Measurements from ENCODE around the gene C11orf54.
"Not testable (repeated sequence)": the region's sequence is repeated elsewhere in the genome, so short reads cannot be mapped to it uniquely, and the experiment has no call there.

The C11orf54 gene

DNA sequence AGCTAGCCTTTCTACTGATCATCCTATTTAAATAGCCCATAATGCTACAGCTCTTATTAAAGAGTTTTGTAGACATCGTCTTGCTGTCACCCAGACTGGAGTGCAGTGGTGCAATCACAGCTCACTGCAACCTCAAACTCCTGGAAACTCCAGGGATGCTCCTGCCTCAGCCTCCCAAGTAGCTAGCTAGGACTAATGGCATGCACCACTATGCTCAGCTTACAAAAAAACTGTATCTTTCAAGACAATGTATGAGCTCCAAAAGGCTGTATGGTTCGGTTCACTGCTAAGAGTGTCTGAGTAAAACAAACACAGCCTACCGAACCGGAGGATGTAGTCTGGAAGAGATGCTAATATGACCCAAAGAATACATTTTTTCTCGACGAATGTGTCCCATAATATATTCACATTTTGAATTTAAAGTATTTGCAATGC lies 2.8 kb upstream of the C11orf54 start:
- DNase-seq (ENCODE audit: low read depth, low spot score): no peak
- TF ChIP-seq, protein P1, sequence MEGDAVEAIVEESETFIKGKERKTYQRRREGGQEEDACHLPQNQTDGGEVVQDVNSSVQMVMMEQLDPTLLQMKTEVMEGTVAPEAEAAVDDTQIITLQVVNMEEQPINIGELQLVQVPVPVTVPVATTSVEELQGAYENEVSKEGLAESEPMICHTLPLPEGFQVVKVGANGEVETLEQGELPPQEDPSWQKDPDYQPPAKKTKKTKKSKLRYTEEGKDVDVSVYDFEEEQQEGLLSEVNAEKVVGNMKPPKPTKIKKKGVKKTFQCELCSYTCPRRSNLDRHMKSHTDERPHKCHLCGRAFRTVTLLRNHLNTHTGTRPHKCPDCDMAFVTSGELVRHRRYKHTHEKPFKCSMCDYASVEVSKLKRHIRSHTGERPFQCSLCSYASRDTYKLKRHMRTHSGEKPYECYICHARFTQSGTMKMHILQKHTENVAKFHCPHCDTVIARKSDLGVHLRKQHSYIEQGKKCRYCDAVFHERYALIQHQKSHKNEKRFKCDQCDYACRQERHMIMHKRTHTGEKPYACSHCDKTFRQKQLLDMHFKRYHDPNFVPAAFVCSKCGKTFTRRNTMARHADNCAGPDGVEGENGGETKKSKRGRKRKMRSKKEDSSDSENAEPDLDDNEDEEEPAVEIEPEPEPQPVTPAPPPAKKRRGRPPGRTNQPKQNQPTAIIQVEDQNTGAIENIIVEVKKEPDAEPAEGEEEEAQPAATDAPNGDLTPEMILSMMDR (IDR thresholded peaks at IDR 0.05; ENCODE audit: low read depth, low read length): no peak
- in situ Hi-C loops (cut with HindIII; ENCODE audit: low sequenced_read_pairs): no loop called here
- peak overlapping the region; percentile 92 for H3K4me3 ChIP-seq (ENCODE audit: low read depth, low read length)

DNA sequence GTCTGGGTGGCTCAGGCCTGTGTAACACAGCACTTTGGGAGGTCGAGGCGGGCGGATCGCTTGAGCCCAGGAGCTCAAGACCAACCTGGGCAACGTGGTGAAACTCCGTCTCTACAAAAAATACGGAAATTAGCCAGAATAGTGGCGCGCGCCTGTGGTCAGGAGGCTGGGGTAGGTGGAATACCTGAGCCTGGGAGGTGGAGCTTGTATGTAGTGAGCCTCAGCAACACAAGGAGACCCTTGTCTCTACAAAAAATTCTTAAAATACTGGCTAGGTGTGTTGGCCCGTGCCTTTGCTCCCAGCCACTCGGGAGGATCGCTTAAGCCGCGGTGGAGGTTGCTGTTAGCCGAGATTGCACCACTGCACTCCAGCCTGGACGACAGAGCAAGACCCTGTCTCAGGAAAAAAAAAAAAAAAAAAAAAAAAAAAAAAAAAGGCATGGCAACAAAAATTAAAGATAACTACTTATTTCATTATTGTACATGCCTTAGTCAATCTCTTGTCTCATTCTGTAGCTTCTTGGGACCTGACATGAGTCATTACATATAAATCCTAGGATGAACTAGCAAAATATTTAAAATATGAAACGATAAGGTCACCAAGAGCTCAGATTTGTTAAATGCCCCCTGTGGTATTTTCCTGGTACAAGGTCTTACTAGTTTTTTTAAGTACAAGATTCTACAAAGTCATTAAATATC lies 1.3 kb upstream of the C11orf54 start:
- DNase-seq (ENCODE audit: low read depth, low spot score): peak; percentile 21
- in situ Hi-C loops (cut with HindIII; ENCODE audit: low sequenced_read_pairs): no loop called here
- H3K4me3 ChIP-seq (ENCODE audit: low read depth, low read length): peak overlapping the region; percentile 92
- TF ChIP-seq, protein P1 (IDR thresholded peaks at IDR 0.05; ENCODE audit: low read depth, low read length): no peak

DNA sequence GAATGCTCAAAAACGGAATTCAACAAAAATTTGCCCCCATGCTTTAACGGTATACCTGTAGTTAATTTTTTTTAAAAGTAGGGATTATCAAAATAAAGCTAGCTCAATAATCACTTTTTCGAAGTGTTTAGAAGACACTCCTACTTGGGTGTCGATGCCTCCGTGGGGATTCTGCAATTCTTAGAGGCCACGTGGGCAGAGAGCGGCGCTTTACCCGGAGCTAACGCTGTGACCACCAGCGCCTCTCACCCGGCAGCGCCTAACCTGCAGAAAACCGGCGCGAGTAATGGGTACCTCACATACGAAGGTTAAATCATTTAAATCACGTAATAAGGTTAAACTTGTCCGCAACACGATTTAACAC lies 760 bp upstream of the C11orf54 start:
- TF ChIP-seq, protein P1 (IDR thresholded peaks at IDR 0.05; ENCODE audit: low read depth, low read length): no peak
- in situ Hi-C loops (cut with HindIII; ENCODE audit: low sequenced_read_pairs): no loop called here
- peak; percentile 64 for DNase-seq (ENCODE audit: low read depth, low spot score)
- peak overlapping the region; percentile 92 for H3K4me3 ChIP-seq (ENCODE audit: low read depth, low read length)

DNA sequence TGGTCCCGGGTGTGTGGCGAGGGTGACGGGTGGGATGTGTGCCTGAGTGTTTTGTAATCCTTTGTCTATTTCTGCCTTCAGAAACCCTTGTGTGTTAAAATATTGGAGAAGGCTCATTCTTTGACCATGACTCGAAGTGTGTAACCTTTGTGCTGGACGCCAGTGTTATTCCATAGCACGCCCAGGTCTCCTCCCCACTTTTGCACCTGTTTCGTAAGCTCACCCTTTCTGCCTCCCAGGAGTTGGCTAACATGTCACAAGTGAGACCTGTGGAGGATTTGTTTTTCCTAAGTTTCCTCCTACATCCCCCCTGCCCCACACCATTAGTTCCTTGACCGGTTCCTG lies 382 bp downstream of the C11orf54 start:
- H3K4me3 ChIP-seq (ENCODE audit: low read depth, low read length): peak overlapping the region; percentile 92
- in situ Hi-C loops (cut with HindIII; ENCODE audit: low sequenced_read_pairs): no loop called here
- TF ChIP-seq, protein P1 (IDR thresholded peaks at IDR 0.05; ENCODE audit: low read depth, low read length): no peak
- no peak for DNase-seq (ENCODE audit: low read depth, low spot score)

DNA sequence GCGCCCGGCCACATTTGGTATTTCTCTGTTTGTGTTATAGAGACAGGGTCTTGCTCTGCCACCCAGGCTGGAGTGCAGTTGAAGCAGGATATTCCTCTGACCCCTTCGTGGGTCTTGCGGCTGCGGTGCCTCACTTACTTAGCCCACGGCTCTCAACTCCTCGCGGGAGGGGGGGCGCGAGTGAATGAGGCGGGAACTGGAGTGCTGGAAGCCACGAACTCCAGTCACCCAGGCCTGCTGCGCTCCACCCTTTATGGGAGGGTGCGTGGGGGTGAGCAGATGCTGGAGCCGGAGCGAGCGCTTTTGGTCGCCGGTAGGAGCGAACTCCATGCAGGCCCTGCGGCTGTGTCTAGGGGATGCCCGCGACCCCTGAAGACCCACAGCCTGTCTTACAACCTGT lies 1.8 kb downstream of the C11orf54 start:
- H3K4me3 ChIP-seq (ENCODE audit: low read depth, low read length): no peak overlapping the region
- TF ChIP-seq, protein P1 (IDR thresholded peaks at IDR 0.05; ENCODE audit: low read depth, low read length): no peak
- peak; percentile 29 for DNase-seq (ENCODE audit: low read depth, low spot score)
- in situ Hi-C loops (cut with HindIII; ENCODE audit: low sequenced_read_pairs): no loop called here

DNA sequence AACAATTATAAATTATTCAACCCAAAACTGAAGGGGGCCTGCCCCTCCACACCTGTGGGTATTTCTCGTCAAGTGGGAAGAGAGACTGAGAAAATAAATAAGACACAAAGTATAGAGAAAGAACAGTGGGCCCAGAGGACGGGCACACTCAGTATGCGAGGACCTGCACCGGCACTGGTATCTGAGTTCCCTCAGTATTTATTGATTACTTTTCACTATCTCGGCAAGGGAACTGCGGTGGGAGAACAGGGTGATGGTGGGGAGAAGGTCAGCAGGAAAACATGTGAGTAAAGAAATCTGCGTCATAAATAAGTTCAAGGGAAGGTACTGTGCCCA lies 3.2 kb downstream of the C11orf54 start:
- no peak overlapping the region for H3K4me3 ChIP-seq (ENCODE audit: low read depth, low read length)
- DNase-seq (ENCODE audit: low read depth, low spot score): no peak
- in situ Hi-C loops (cut with HindIII; ENCODE audit: low sequenced_read_pairs): no loop called here
- TF ChIP-seq, protein P1 (IDR thresholded peaks at IDR 0.05; ENCODE audit: low read depth, low read length): no peak

DNA sequence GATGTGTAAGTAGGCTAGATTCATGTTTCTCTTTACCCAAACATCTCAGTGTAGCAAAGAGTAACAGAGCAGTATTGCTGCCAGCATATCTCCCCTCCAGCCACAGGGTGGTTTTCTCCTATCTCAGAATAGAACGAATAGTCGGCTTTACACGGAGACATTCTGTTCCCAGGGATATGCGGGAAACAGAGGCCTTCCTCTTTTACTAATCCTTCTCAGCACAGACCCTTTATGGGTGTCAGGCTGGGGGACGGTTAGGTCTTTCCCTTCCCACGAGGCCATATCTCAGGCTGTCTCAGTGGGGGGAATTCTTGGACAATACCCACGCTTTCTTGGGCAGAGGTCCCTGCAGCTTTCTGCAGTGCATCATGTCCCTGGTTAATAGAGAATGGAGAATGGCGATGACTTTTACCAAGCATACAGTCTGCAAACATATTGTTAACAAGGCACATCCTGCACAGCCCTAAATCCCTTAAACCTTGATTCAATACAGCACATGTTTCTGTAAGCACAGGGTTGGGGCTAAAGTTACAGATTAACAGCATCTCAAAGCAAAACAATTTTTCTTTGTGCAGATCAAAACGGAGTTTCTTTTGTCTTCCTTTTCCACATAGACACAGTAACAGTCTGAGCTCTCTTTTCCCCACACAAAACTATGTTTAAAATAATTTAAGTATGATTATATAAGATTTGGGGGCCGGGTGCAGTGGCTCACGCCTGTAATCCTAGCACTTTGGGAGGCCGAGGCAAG lies 3.7 kb downstream of the C11orf54 start:
- H3K4me3 ChIP-seq (ENCODE audit: low read depth, low read length); in situ Hi-C loops (cut with HindIII; ENCODE audit: low sequenced_read_pairs): not testable (repeated sequence)
- DNase-seq (ENCODE audit: low read depth, low spot score): peak; percentile 36

All from astrocyte of the spinal cord (primary cell).